Nephron progenitor cell (in vitro differentiated cells): Measurements from ENCODE around the gene LRP1.

Source experiments
- DNase-seq: peaks from one replicate; pipeline ENCODE4 v3.0.0; 2021
- H3K27ac Mint-ChIP-seq: 2 replicates; pipeline ENCODE4 v1.8.0; 2021; ENCODE audit warnings: mild to moderate bottlenecking, moderate library complexity, mixed read lengths
- H3K27me3 Mint-ChIP-seq: 2 replicates; pipeline ENCODE4 v1.8.0; 2021; ENCODE audit warnings: mild to moderate bottlenecking, low read depth, mixed read lengths; ENCODE audit not compliant: poor library complexity
- H3K36me3 Mint-ChIP-seq: 2 replicates; pipeline ENCODE4 v1.8.0; 2021; ENCODE audit warnings: low read depth, mixed read lengths
- H3K4me1 Mint-ChIP-seq: 2 replicates; pipeline ENCODE4 v1.8.0; 2021; ENCODE audit warnings: mixed read lengths
- H3K4me3 Mint-ChIP-seq: 2 replicates; pipeline ENCODE4 v1.8.0; 2021; ENCODE audit warnings: mild to moderate bottlenecking, moderate library complexity, mixed read lengths
- H3K9me3 Mint-ChIP-seq: 2 replicates; pipeline ENCODE4 v1.8.0; 2021; ENCODE audit warnings: mild to moderate bottlenecking, moderate library complexity, mixed read lengths
- TF ChIP-seq, protein P1 (sequence below): fragments of 200-600 bp; sonication (generic); IDR thresholded peaks from 2 replicates; pipeline ENCODE4 v1.5.0; 2021; ENCODE audit warnings: antibody characterized with exemption

LRP1 gene

DNA sequence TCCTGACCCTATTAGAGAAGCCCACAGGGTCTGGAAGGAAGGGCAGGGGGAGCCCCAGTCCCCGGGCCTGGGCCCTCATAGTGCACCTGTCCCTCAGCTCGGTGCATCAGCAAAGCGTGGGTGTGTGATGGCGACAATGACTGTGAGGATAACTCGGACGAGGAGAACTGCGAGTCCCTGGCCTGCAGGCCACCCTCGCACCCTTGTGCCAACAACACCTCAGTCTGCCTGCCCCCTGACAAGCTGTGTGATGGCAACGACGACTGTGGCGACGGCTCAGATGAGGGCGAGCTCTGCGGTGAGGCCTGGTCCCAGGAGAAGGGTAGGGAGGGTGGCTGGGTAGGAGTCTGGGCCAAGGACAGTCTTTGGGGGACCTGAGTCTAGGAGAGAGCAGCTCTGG, 45.4 kb downstream of the LRP1 start:
- H3K9me3 Mint-ChIP-seq = no peaks in the 10 kb centered on the region
- no peak for DNase-seq
- no peaks in the 10 kb centered on the region for H3K27me3 Mint-ChIP-seq
- H3K4me3 Mint-ChIP-seq = no peak overlapping the region
- H3K36me3 Mint-ChIP-seq = peaks cover 61% of the 10 kb centered on the region
- H3K4me1 Mint-ChIP-seq = peaks cover 19% of the 10 kb centered on the region
- H3K27ac Mint-ChIP-seq = no peak overlapping the region
- TF ChIP-seq, protein P1, sequence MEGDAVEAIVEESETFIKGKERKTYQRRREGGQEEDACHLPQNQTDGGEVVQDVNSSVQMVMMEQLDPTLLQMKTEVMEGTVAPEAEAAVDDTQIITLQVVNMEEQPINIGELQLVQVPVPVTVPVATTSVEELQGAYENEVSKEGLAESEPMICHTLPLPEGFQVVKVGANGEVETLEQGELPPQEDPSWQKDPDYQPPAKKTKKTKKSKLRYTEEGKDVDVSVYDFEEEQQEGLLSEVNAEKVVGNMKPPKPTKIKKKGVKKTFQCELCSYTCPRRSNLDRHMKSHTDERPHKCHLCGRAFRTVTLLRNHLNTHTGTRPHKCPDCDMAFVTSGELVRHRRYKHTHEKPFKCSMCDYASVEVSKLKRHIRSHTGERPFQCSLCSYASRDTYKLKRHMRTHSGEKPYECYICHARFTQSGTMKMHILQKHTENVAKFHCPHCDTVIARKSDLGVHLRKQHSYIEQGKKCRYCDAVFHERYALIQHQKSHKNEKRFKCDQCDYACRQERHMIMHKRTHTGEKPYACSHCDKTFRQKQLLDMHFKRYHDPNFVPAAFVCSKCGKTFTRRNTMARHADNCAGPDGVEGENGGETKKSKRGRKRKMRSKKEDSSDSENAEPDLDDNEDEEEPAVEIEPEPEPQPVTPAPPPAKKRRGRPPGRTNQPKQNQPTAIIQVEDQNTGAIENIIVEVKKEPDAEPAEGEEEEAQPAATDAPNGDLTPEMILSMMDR = no peak

DNA sequence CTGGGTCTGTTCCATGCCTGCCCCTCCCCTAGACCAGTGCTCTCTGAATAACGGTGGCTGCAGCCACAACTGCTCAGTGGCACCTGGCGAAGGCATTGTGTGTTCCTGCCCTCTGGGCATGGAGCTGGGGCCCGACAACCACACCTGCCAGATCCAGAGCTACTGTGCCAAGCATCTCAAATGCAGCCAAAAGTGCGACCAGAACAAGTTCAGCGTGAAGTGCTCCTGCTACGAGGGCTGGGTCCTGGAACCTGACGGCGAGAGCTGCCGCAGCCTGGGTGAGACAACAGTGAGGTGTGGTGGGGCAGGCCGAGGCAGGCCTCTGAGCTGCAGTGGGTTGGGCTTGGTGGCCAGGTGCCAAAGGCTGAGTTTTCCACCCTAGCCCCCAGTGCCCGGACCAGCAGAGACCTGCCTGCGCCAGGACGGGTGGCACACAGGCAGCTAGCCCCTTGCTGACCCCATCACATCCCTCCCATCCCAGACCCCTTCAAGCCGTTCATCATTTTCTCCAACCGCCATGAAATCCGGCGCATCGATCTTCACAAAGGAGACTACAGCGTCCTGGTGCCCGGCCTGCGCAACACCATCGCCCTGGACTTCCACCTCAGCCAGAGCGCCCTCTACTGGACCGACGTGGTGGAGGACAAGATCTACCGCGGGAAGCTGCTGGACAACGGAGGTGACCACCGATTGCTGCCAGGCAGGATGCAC, 47.3 kb downstream of the LRP1 start:
- H3K4me3 Mint-ChIP-seq = no peak overlapping the region
- DNase-seq = peak; percentile 85
- peak overlapping the region; percentile 66 for H3K27ac Mint-ChIP-seq
- H3K36me3 Mint-ChIP-seq = peaks cover 53% of the 10 kb centered on the region
- peaks cover 19% of the 10 kb centered on the region for H3K4me1 Mint-ChIP-seq
- no peaks in the 10 kb centered on the region for H3K27me3 Mint-ChIP-seq
- no peaks in the 10 kb centered on the region for H3K9me3 Mint-ChIP-seq
- TF ChIP-seq, protein P1 = peak; percentile 63

DNA sequence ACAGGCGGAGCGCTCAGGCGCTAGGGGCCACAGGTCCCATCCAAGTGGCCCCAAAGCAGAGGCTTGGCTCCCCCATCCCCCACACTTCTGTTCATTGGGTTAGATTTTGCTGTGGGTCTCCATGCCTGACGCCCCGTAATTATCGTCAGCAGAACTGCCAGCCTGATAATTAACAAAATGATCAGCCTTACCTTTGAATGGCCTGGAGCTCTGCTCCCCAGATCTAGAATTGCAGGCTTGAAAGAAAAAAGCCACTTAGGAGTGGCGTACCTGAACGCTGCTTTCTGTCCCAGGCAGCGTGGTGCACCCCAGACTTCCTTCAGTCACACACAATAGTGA, 47.8 kb downstream of the LRP1 start:
- TF ChIP-seq, protein P1 = no peak
- H3K4me3 Mint-ChIP-seq = no peak overlapping the region
- H3K36me3 Mint-ChIP-seq = peaks cover 48% of the 10 kb centered on the region
- no peaks in the 10 kb centered on the region for H3K9me3 Mint-ChIP-seq
- no peaks in the 10 kb centered on the region for H3K27me3 Mint-ChIP-seq
- H3K27ac Mint-ChIP-seq = peak overlapping the region; percentile 29
- H3K4me1 Mint-ChIP-seq = peaks cover 17% of the 10 kb centered on the region
- DNase-seq = no peak

DNA sequence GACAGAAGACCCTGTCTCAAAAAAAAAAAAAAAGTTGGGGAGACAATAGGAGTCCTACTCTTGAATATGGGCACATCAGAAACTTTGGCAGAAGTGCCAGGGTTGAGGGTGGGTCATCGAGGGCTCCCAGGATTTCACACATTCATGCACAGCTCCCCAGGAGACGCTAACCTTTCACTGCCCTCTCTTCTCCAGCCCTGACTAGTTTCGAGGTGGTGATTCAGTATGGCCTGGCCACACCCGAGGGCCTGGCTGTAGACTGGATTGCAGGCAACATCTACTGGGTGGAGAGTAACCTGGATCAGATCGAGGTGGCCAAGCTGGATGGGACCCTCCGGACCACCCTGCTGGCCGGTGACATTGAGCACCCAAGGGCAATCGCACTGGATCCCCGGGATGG, 48.6 kb downstream of the LRP1 start:
- H3K27me3 Mint-ChIP-seq = no peaks in the 10 kb centered on the region
- H3K36me3 Mint-ChIP-seq = peaks cover 42% of the 10 kb centered on the region
- H3K4me1 Mint-ChIP-seq = peaks cover 20% of the 10 kb centered on the region
- no peak for DNase-seq
- TF ChIP-seq, protein P1 = no peak
- H3K9me3 Mint-ChIP-seq = no peaks in the 10 kb centered on the region
- no peak overlapping the region for H3K27ac Mint-ChIP-seq
- H3K4me3 Mint-ChIP-seq = no peak overlapping the region

DNA sequence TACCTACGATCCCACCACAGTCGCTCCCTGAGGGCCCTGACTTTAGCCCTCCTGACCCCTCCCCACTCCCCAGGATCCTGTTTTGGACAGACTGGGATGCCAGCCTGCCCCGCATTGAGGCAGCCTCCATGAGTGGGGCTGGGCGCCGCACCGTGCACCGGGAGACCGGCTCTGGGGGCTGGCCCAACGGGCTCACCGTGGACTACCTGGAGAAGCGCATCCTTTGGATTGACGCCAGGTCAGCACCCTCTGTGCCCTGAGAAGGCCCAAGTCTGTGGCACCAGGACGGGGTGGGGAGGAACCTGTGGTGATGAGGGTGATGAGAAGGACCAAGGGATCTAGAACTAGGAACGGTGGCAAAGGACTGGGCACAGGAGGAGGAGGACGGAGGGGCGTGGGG, 49.1 kb downstream of the LRP1 start:
- H3K27ac Mint-ChIP-seq = no peak overlapping the region
- H3K36me3 Mint-ChIP-seq = peaks cover 41% of the 10 kb centered on the region
- DNase-seq = no peak
- H3K4me1 Mint-ChIP-seq = peaks cover 20% of the 10 kb centered on the region
- TF ChIP-seq, protein P1 = no peak
- peaks cover 2% of the 10 kb centered on the region for H3K27me3 Mint-ChIP-seq
- no peak overlapping the region for H3K4me3 Mint-ChIP-seq
- H3K9me3 Mint-ChIP-seq = no peaks in the 10 kb centered on the region

DNA sequence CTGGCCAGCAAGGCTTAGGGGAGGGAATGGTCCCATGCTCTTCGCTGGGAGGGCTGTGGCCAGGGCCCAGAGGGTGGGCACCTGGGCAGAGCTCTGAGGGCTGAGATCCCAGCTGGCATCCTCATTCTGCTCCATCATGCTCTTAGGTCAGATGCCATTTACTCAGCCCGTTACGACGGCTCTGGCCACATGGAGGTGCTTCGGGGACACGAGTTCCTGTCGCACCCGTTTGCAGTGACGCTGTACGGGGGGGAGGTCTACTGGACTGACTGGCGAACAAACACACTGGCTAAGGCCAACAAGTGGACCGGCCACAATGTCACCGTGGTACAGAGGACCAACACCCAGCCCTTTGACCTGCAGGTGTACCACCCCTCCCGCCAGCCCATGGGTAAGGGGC, 49.9 kb downstream of the LRP1 start:
- peaks cover 22% of the 10 kb centered on the region for H3K4me1 Mint-ChIP-seq
- H3K4me3 Mint-ChIP-seq = no peak overlapping the region
- TF ChIP-seq, protein P1 = no peak
- H3K36me3 Mint-ChIP-seq = peaks cover 39% of the 10 kb centered on the region
- peaks cover 5% of the 10 kb centered on the region for H3K27me3 Mint-ChIP-seq
- H3K9me3 Mint-ChIP-seq = no peaks in the 10 kb centered on the region
- H3K27ac Mint-ChIP-seq = no peak overlapping the region
- DNase-seq = no peak
